ENCODE measurements around the gene MDN1. TPM values are rescaled to one million over a fixed set of nuclear protein-coding genes. Genes with fewer than 3 reads are reported as not detected.

The MDN1 gene
- total and polyA plus RNA-seq, 2 of the 8 experiments (the other 6 are each of a cell fraction or from before 2014, with no cell fraction given): 53.5 to 179 TPM

DNA sequence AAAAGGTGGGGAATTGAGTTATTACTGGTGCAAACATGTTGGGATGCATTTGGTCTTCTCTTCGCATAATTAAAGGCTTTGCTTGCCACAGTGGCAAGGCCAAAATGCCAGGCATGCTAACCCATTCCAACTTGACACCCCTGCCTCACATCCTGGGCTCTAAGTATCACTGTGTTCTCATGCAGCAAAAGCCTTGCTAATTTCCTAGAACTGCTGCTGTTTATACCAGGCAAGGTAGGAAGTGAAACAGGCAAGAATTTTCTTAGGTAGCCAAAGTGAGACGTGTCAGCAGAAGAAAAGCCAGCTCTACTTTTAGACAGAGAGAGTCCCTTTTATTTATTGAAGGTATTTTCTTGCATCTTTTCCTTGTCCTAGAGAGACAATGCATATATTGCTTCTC lies 222.2 kb downstream of the MDN1 start:
- ChIA-PET POLR2A (ENCODE audit: partially characterized antibody) (no interaction called here), CTCF (ENCODE audit: partially characterized antibody) (interaction anchor here (1.5 to 5.8 kb wide), 3 partner anchors 13 to 166 kb away, joined by 3 to 38 read pairs (median 34); partner anchors contain the start of gene ANKRD6)
- no peak overlapping the region for H3K14ac ChIP-seq (ENCODE audit: insufficient read length)
- H3K18ac ChIP-seq (ENCODE audit: extremely low read depth, low read length): no peak overlapping the region
- H2AK5ac ChIP-seq (ENCODE audit: low read depth, low read length): no peak overlapping the region
- no peak overlapping the region for H3K4ac ChIP-seq (replicated peaks; ENCODE audit: insufficient read length, low read depth, low read length)
- H3K23ac ChIP-seq (ENCODE audit: insufficient read length): no peak overlapping the region
- H3K56ac ChIP-seq (replicated peaks; ENCODE audit: insufficient read length, low read depth, low read length): no peak overlapping the region
- H4K20me1 ChIP-seq (replicated peaks in 1 of 2; ENCODE audit: control insufficient read depth in 1 of 2, insufficient read depth in 2 of 2, low read length in 2 of 2): no peaks in the 10 kb centered on the region
- no peaks in the 10 kb centered on the region for H3K79me1 ChIP-seq (ENCODE audit: low read depth, low read length)
- no peak overlapping the region for H2BK12ac ChIP-seq (ENCODE audit: low read depth, low read length)
- FAIRE-seq (no peak), DNase-seq (ENCODE audit: low read depth in 1 of 2, low spot score in 2 of 2) (no peak)
- H4K5ac ChIP-seq (ENCODE audit: insufficient read length, low read depth, low read length): no peak overlapping the region
- H3K27ac ChIP-seq (ENCODE audit: low read depth, low read length): no peak overlapping the region
- H3K9ac ChIP-seq (replicated peaks in 1 of 4; ENCODE audit: extremely low read depth in 1 of 4, low read depth in 3 of 4, low read length in 3 of 4): no peak overlapping the region
- H3K4me1 ChIP-seq (replicated peaks in 1 of 4; ENCODE audit: control insufficient read depth in 3 of 4, insufficient read depth in 4 of 4, low read length in 3 of 4): no peaks in the 10 kb centered on the region
- H2BK120ac ChIP-seq (replicated peaks; ENCODE audit: low read depth, low read length): no peak overlapping the region
- no peak overlapping the region for H2BK15ac ChIP-seq (ENCODE audit: low read length)
- 0 out of 7 replicates have a peak, but pooled peaks cover 0 to 2% (median 0%) of the 10 kb centered on the region in 4 experiments for H3K27me3 ChIP-seq (replicated peaks in 1 of 4; ENCODE audit: control insufficient read depth in 3 of 4, extremely low read depth in 1 of 4, insufficient read depth in 3 of 4, low read length in 3 of 4)
- H3K23me2 ChIP-seq (ENCODE audit: low read depth, low read length): no peaks in the 10 kb centered on the region
- no peak overlapping the region for H4K8ac ChIP-seq (ENCODE audit: extremely low read depth, insufficient read depth, low read length)
- no peaks in the 10 kb centered on the region for H3K36me3 ChIP-seq (ENCODE audit: control insufficient read depth in 2 of 4, insufficient read depth in 4 of 4, low read length in 3 of 4)
- no peak overlapping the region for H2BK20ac ChIP-seq (ENCODE audit: low read length)
- no peak overlapping the region for H2AFZ ChIP-seq (ENCODE audit: low read length)
- H3K79me2 ChIP-seq (ENCODE audit: control insufficient read depth in 1 of 2, insufficient read depth in 2 of 2, low read length in 2 of 2): no peaks in the 10 kb centered on the region
- no peaks in the 10 kb centered on the region for H3K9me3 ChIP-seq (ENCODE audit: insufficient read depth in 2 of 2, low read depth in 1 of 2, low read length in 1 of 2)
- H3K4me3 ChIP-seq (ENCODE audit: extremely low read depth in 1 of 4, insufficient read depth in 2 of 4, low read depth in 3 of 4, low read length in 4 of 4): no peak overlapping the region
- TF ChIP-seq, protein P1, sequence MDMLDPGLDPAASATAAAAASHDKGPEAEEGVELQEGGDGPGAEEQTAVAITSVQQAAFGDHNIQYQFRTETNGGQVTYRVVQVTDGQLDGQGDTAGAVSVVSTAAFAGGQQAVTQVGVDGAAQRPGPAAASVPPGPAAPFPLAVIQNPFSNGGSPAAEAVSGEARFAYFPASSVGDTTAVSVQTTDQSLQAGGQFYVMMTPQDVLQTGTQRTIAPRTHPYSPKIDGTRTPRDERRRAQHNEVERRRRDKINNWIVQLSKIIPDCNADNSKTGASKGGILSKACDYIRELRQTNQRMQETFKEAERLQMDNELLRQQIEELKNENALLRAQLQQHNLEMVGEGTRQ (IDR thresholded peaks at IDR 0.05; ENCODE audit: low read length): no peak
- no peak for TF ChIP-seq YY1 (IDR thresholded peaks at IDR 0.05; ENCODE audit: low read depth, low read length)
- TF ChIP-seq SRF (IDR thresholded peaks at IDR 0.05; ENCODE audit: low read depth, low read length): no peak
- no peak for TF ChIP-seq GTF2F1 (IDR thresholded peaks at IDR 0.05; ENCODE audit: borderline replicate concordance, low read depth, low read length)
- no peak for TF ChIP-seq CHD2 (IDR thresholded peaks at IDR 0.05; ENCODE audit: low read length)
- TF ChIP-seq POLR2AphosphoS5 (IDR thresholded peaks at IDR 0.05; ENCODE audit: low read depth, low read length): no peak
- TF ChIP-seq CREB1 (IDR thresholded peaks at IDR 0.05): no peak
- TF ChIP-seq CEBPB (IDR thresholded peaks at IDR 0.05; ENCODE audit: low read depth, low read length): no peak
- no peak for TF ChIP-seq TCF12 (IDR thresholded peaks at IDR 0.05; ENCODE audit: low read depth, low read length)
- TF ChIP-seq TBP (IDR thresholded peaks at IDR 0.05; ENCODE audit: low read depth, low read length): no peak
- no peak for TF ChIP-seq JUND (IDR thresholded peaks at IDR 0.05; ENCODE audit: low read length)
- no peak for TF ChIP-seq TAF7 (optimal IDR thresholded peaks at IDR 0.05; ENCODE audit: borderline replicate concordance, low read depth, low read length)
- TF ChIP-seq, protein P2, sequence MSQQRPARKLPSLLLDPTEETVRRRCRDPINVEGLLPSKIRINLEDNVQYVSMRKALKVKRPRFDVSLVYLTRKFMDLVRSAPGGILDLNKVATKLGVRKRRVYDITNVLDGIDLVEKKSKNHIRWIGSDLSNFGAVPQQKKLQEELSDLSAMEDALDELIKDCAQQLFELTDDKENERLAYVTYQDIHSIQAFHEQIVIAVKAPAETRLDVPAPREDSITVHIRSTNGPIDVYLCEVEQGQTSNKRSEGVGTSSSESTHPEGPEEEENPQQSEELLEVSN (IDR thresholded peaks at IDR 0.05): no peak
- no peak overlapping the region for H3K4me2 ChIP-seq (ENCODE audit: insufficient read depth in 1 of 2, low read depth in 2 of 2, low read length in 2 of 2)
- H2BK5ac ChIP-seq (ENCODE audit: low read depth, low read length): no peak overlapping the region
- WGBS, 2 experiments (ENCODE audit: extremely low coverage in 1 of 2, insufficient coverage in 1 of 2, insufficient read length in 1 of 2, insufficient replicate concordance in 2 of 2, low coverage in 1 of 2, low lambda C conversion rate in 2 of 2, missing lambda C conversion rate in 1 of 2): 46% methylated on average over 2 of the region's 2 CpGs; no CpG with 5 or more reads in 1 of the 2 experiments
- H4K91ac ChIP-seq (replicated peaks; ENCODE audit: insufficient read length, low read length): no peak overlapping the region
